OCI-LY7 (cell line): ENCODE results near the gene TMEM181.

Experiments
- CTCF ChIP-seq: fragments of 200-600 bp; sonication (generic); conservative IDR thresholded peaks from 2 replicates; pipeline ENCODE4 v1.5.1; 2014; ENCODE audit warnings: mild to moderate bottlenecking, antibody characterized with exemption, low read length, moderate library complexity, mixed read lengths
- EZH2phosphoT487 ChIP-seq: fragments of 200-600 bp; sonication (generic); IDR thresholded peaks from 2 replicates; pipeline ENCODE4 v1.6.1; 2018; ENCODE audit warnings: low read depth, borderline replicate concordance, mild to moderate bottlenecking, mixed run types, antibody characterized with exemption, low read length, moderate library complexity, mixed read lengths

- no peak for TF ChIP-seq CTCF
- no peak for TF ChIP-seq EZH2phosphoT487
Measured at GRCh38 chr6:158559338-158559894, 475 bp upstream of the TMEM181 start.
